NCI-H2196 (cell line): Measurements from ENCODE around the gene FKRP.
A peak's percentile ranks its signal among the peaks of the same experiment; 100 is the strongest.
"Not testable (repeated sequence)": the region's sequence is repeated elsewhere in the genome, so short reads cannot be mapped to it uniquely, and the experiment has no call there.

Experiments used
- DNase-seq: peaks from one replicate; lab custom pipeline; 2025; ENCODE audit not compliant: unreplicated experiment; lab: John Stamatoyannopoulos, UW

Gene FKRP

GRCh38 chr19:46784262-46785053, 38.6 kb downstream of the FKRP start:
- DNase-seq: peak; percentile 77

- no peak for DNase-seq
Measured at GRCh38 chr19:46785054-46785979, 39.5 kb downstream of the FKRP start.

- no peak for DNase-seq
Measured at GRCh38 chr19:46785980-46786235, 40.1 kb downstream of the FKRP start.

- DNase-seq: no peak
Measured at GRCh38 chr19:46786236-46787039, 40.6 kb downstream of the FKRP start.

GRCh38 chr19:46787040-46787330, 41.1 kb downstream of the FKRP start:
- no peak for DNase-seq

GRCh38 chr19:46787331-46788261, 41.7 kb downstream of the FKRP start:
- DNase-seq: no peak

- peak; percentile 97 for DNase-seq
Measured at GRCh38 chr19:46788262-46788967, 42.6 kb downstream of the FKRP start, which contains the start of gene SLC1A5. Gene SLC1A5 (minus strand): TSS chr19:46788594. CDS start chr19:46787965, 629 bp downstream.

- no peak for DNase-seq
Measured at GRCh38 chr19:46788968-46789338, 43.1 kb downstream of the FKRP start.

DNA sequence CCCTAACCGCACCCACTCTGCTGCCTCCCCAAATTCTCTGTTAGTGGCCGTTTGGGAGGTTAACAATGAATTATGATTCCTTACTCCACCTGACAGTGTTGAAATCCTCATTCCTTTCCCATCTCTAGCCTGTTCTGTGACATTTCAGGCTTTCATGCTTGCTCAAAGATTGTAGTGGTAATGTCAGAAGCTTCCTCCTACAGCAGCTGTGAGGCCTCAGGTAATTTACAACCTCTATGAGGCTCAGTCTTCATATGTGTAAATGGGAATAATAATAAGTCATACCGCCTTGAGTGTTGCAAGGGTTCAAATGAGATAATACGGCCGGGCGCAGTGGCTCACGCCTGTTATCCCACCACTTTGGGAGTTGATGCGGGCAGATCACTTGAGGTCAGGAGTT, 43.5 kb downstream of the FKRP start:
- DNase-seq: no peak

- DNase-seq: no peak
Measured at GRCh38 chr19:46791944-46792343, 46.1 kb downstream of the FKRP start.

DNA sequence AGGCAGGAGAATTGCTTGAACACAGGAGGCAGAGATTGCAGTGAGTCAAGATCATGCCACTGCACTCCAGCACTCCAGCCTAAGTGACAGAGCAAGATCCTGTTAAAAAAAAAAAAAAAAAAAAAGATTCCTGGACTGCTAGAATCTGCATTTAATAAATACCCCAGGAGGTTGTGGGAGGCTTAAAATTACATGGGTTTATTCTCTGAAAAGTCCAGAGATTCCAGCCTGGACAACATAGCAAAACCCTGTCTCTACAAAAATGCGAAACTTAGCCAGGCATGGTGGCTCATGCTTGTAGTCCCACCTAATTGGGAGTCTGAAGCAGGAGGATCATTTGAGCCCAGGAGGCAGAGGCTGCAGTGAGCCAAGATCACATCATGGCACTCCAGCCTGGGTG, 52.0 kb downstream of the FKRP start:
- DNase-seq: no peak

DNA sequence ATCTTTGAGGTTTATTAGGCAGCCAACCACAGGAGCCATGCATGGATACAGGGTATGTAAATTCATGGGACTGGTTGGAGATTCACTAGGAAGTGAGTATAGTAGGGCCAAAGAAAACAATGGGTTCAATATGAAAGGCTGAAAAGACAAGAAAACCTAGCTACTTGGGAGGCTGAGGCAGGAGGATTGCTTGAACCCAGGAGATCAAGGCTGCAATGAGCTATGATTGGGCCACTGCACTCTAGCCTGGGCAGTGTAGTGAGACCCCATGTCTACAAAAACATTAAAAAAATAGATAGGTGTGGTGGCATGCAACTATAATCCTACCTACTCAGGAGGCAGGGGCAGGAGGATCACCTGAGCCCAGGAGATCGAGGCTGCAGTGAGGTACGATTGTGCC, 52.9 kb downstream of the FKRP start:
- DNase-seq: no peak

GRCh38 chr19:46802152-46802551, 56.3 kb downstream of the FKRP start:
- DNase-seq: no peak

- no peak for DNase-seq
Measured at GRCh38 chr19:46803555-46803954, 57.7 kb downstream of the FKRP start.

DNA sequence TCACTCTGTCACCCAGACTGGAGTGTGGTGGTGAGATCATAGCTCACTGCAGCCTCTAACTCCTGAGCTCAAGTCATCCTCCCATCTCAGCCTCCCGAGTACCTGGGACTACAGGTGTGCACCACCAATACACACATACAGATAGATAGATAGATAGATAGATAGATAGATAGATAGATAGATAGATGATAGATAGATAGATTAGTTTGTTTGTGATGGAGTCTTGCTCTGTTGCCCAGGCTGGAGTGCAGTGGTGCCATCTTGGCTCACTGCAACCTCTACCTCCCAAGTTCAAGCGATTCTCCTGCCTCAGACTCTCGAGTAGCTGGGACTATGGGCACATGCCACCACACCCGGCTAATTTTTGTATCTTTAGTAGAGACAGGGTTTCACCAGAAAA, 58.6 kb downstream of the FKRP start:
- DNase-seq: not testable (repeated sequence)

DNA sequence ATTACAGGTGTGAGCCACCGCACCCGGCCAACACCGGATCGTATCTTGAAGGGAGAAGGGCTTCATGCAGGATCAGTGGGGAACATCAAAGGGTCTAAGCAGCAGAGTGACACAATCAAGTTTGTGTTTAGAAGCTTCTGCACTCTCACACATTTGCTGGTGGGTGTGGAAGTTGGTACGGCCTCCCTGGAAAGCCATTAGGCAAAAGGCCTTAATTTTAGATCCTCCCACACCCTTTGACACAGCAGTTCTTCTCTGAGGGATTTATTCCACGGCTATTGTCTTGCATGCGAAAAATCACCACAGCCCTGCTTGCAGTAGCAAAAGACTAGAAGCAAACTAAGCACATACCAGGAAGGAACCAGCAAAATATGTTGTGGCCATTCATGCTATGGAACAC, 60.8 kb downstream of the FKRP start:
- DNase-seq: no peak
